Ovary (tissue), 9 donors: ENCODE results near the gene BTBD17. TPM values are rescaled to one million over a fixed set of nuclear protein-coding genes. Genes with fewer than 3 reads are reported as not detected.

Experiments
- DNase-seq, 5 donors: peaks; one replicate each; pipeline ENCODE4 v3.0.0-alpha.2; 2019 to 2020
- H3K27ac ChIP-seq, 2 donors: fragments of 200-600 bp; one replicate each; pipeline versions ENCODE4 v1.5.1 to v1.8.0; 2019 to 2022
- H3K27me3 ChIP-seq: fragments of 200-600 bp; one replicate; pipeline ENCODE4 v1.8.0; 2022
- H3K36me3 ChIP-seq: fragments of 200-600 bp; sonication (generic); one replicate; pipeline ENCODE4 v1.5.1; 2019
- H3K4me1 ChIP-seq: one replicate; pipeline ENCODE4 v1.8.1; 2013; ENCODE audit warnings: mild to moderate bottlenecking, moderate library complexity; ENCODE audit not compliant: insufficient read depth
- H3K4me3 ChIP-seq: fragments of 200-600 bp; sonication (generic); one replicate; pipeline ENCODE4 v1.5.1; 2017
- H3K9me3 ChIP-seq, 2 donors: fragments of 200-600 bp in 1 of 2; sonication (generic) in 1 of 2; one replicate each; pipeline versions ENCODE4 v1.5.1 to v1.8.1; 2013 to 2019; ENCODE audit warnings: mild to moderate bottlenecking in 1 of 2, moderate library complexity in 1 of 2
- EP300 ChIP-seq: sonication (generic); formaldehyde crosslinking; IDR thresholded peaks from one replicate; pipeline ENCODE4 v1.6.1; 2017; ENCODE audit warnings: antibody characterized with exemption
- POLR2A ChIP-seq: fragments of 450-650 bp; IDR thresholded peaks from one replicate; pipeline ENCODE4 v1.6.1; 2017; ENCODE audit warnings: antibody characterized with exemption, mild to moderate bottlenecking, moderate library complexity
- WGBS, 3 donors: extraction: QIAGEN DNeasy Blood & Tissue Kit in 1 of 3; methylation state at CpG; one replicate each; pipeline versions ENCODE4 v1.1.5 to v1.1.7; 2013 to 2017; 5-methylcytosine and 5-hydroxymethylcytosine counted together
- intact Hi-C, 4 donors: fragments of 100-400 bp; cut with DNase I; formaldehyde crosslinking; loops; one replicate each; pipeline versions ENCODE4 v1.11.0 to v1.15.1; 2022 to 2023
- polyA plus RNA-seq, 2 donors: library from polyadenylated mRNA; stranded (reverse); fragments of 200-250 nt in 1 of 2; fragments of 350-450 nt in 1 of 2; fragmentation: Illumina TruSeq in 1 of 2; extraction: RNeasy Lipid Tissue Mini Kit (QIAGEN cat#74804) in 1 of 2; gene quantifications; one replicate each; pipeline ENCODE4 v1.2.3, GENCODE V29; 2013 to 2014
- total RNA-seq, 7 donors: library from RNA; depleted of rRNA in 2 of 7; stranded (reverse); fragments of >200 nt in 2 of 7; fragmentation: NEBNext Ultra II Directional in 3 of 7; extraction: Animal tissue kit (Norgen Biotek cat#: 25700) in 3 of 7; gene quantifications; one replicate each; pipeline versions ENCODE4 v1.1.0 to v1.2.4, GENCODE V29; 2016 to 2023
- TF ChIP-seq, protein P1 (sequence below), 3 donors: fragments of 450-650 bp in 2 of 3; fragments of 200-600 bp in 1 of 3; IDR thresholded peaks; one replicate each; pipeline versions ENCODE4 v1.5.1 to v1.8.0; 2016 to 2022; ENCODE audit warnings: antibody characterized with exemption in 3 of 3, mild to moderate bottlenecking in 1 of 3
- donor health status: DM: no; HTN: no; CAD: no; lungs with moderate emphysema.
- donor health status: DM: no; HTN: no; CAD: no.
- donor health status: Bipolar disorder and iron deficiency.
- donor health status: DM: yes; HTN: yes; CAD: no.
- donor health status: DM: no; HTN: no; CAD: no.
- donor health status: DM: yes; HTN: yes; CAD: no.

The BTBD17 gene
- total and polyA plus RNA-seq, 9 donors, result not detected

DNA sequence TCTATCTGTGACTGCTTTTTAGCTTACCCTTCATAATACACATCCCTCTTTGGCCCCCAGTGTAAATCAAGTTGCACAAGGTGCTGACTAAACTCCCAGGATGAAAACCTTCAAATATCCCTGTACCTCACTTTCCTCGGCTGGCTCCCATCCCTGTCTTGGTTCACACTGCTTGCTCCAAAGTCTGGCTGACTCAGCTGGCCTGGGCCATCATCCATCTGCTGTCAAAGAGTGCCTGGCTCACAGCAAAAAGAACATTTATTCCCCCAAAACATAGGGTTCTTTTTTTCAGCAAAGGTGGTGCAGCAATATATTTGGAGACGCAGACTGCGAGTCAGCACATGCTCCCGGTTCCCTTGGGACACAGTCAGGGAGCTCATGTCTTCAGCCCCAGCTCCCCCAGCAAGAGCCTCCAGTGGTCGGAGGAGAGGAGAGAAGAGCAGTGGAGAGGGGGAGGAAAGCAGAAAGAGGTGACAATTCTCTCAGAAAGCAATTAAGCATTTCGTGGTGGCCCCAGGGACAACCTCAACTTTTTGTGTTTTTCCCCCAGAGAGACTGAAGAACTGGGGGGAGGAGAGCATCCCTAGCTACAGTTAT lies 31.8 kb upstream of the BTBD17 start:
- Histone ChIP-seq H3K36me3 (no peaks in the 10 kb centered on the region), H3K27ac (no peak overlapping the region), H3K4me1 (no peaks in the 10 kb centered on the region), H3K4me3 (no peak overlapping the region), H3K27me3 (no peaks in the 10 kb centered on the region), H3K9me3 (no peaks in the 10 kb centered on the region)
- no peak for DNase-seq
- intact Hi-C loops, result no loop called here
- TF ChIP-seq, protein P1, sequence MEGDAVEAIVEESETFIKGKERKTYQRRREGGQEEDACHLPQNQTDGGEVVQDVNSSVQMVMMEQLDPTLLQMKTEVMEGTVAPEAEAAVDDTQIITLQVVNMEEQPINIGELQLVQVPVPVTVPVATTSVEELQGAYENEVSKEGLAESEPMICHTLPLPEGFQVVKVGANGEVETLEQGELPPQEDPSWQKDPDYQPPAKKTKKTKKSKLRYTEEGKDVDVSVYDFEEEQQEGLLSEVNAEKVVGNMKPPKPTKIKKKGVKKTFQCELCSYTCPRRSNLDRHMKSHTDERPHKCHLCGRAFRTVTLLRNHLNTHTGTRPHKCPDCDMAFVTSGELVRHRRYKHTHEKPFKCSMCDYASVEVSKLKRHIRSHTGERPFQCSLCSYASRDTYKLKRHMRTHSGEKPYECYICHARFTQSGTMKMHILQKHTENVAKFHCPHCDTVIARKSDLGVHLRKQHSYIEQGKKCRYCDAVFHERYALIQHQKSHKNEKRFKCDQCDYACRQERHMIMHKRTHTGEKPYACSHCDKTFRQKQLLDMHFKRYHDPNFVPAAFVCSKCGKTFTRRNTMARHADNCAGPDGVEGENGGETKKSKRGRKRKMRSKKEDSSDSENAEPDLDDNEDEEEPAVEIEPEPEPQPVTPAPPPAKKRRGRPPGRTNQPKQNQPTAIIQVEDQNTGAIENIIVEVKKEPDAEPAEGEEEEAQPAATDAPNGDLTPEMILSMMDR (IDR thresholded peaks at IDR 0.05), result no peak
- no peak for TF ChIP-seq EP300
- no peak for TF ChIP-seq POLR2A
- 57 to 69% (median 58%) methylated on average over 6 of the region's 6 CpGs for WGBS, 3 donors

DNA sequence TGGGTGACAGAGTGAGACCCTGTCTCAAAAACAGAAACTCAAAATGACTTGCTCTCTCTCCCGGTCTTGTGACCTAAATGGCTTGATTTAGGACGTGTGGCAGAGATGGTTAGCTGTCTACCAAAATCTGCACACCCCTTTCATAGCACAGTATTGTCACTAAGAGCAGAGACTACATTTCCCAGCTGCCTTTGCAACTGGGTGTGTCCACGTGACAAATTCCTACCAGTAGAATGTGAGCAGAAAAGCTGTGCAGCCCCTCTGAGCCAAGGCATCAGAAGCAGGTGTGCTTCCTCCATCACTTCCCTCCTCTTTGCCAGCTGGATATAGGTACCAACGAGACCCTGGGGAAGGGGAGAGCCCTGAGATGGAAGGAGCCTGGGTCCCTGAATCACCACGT lies 31.2 kb upstream of the BTBD17 start:
- Histone ChIP-seq H3K4me3 (no peak overlapping the region), H3K9me3 (no peaks in the 10 kb centered on the region), H3K27ac (no peak overlapping the region), H3K36me3 (no peaks in the 10 kb centered on the region), H3K27me3 (no peaks in the 10 kb centered on the region), H3K4me1 (no peaks in the 10 kb centered on the region)
- TF ChIP-seq, protein P1 (IDR thresholded peaks at IDR 0.05), result no peak
- TF ChIP-seq EP300 (no peak), POLR2A (no peak)
- WGBS, 3 donors, result 62 to 66% (median 65%) methylated on average over 5 of the region's 5 CpGs
- no peak for DNase-seq
- intact Hi-C loops, result no loop called here

DNA sequence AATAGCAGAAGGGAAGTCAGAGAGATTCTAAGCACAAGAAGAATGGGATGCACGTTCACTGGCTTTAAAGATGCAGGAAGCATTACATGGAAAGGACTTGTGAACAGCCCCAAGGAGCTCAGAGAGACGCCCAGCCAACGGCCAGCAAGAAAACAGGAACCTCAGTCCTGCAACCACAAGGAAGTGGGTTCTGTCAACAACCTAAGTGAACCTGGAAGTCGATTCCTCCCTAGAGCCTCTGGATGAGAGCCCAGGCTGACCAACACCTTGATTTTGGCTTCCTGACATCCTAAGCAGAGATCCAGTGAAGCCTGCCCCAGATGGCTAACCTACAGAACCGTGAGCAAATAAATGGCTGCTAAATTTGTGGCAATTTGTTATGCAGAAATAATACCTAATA lies 30.1 kb upstream of the BTBD17 start:
- no peak for DNase-seq
- intact Hi-C loops, result no loop called here
- Histone ChIP-seq H3K36me3 (no peaks in the 10 kb centered on the region), H3K27me3 (no peaks in the 10 kb centered on the region), H3K27ac (no peak overlapping the region), H3K4me1 (no peaks in the 10 kb centered on the region), H3K4me3 (no peak overlapping the region), H3K9me3 (no peaks in the 10 kb centered on the region)
- WGBS, 3 donors, result 70 to 81% (median 74%) methylated on average over 5 of the region's 5 CpGs
- TF ChIP-seq POLR2A (no peak), EP300 (no peak)
- TF ChIP-seq, protein P1 (IDR thresholded peaks at IDR 0.05), result no peak

DNA sequence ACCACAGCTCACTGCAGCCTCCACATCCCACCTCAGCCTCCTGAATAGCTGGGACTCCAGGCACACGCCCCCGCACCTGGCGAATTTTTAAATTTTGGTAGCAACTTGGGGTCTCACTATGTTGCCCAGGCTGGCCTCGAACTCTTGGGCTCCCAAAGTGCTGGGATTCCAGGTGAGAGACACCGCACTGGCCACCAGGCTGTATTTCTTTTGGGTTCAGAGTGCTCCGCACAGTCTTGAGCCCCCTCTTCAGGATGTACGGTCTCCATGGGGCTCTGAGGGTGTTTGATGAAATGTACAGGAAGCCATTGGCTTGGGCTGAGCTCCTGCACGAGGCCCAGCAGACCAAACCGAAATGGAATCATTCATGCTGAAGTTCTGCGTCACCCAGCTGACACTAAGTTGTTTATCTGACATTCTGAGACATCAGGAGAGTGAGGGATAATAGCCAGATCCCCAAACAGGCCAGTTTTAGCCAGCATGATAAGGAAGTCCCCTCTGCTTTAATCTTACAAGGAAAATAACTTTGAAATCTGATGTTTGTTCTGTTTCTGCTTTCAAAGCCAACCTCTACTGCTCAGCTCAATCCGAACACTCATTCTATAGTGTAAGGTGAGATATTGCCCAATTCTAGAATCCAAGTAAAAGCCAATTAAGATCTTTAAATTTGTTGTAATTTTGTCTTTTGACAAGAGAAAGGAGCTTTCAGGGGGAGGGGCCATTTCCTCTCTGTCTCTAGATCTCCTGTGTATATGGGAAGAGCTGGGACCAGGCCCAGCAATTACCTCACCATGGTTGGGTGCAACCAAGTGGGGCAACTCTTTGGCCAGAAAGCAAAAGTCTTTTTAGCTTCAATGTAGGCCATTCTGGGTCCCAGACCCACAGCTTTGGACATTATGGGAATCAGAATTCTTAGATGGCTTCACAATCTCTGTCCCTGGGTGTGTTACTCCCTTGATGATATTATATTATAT lies 29.3 kb upstream of the BTBD17 start:
- Histone ChIP-seq H3K36me3 (no peaks in the 10 kb centered on the region), H3K27ac (no peak overlapping the region), H3K4me3 (no peak overlapping the region), H3K27me3 (no peaks in the 10 kb centered on the region), H3K4me1 (no peaks in the 10 kb centered on the region), H3K9me3 (no peaks in the 10 kb centered on the region)
- no peak for TF ChIP-seq POLR2A
- TF ChIP-seq, protein P1 (IDR thresholded peaks at IDR 0.05), result no peak
- 81 to 83% (median 82%) methylated on average over 11 of the region's 11 CpGs for WGBS, 3 donors
- intact Hi-C loops, result no loop called here
- no peak for DNase-seq
